ENCODE measurements around the gene SMIM43.
"Not testable (repeated sequence)": the region's sequence is repeated elsewhere in the genome, so short reads cannot be mapped to it uniquely, and the experiment has no call there.

The SMIM43 gene

DNA sequence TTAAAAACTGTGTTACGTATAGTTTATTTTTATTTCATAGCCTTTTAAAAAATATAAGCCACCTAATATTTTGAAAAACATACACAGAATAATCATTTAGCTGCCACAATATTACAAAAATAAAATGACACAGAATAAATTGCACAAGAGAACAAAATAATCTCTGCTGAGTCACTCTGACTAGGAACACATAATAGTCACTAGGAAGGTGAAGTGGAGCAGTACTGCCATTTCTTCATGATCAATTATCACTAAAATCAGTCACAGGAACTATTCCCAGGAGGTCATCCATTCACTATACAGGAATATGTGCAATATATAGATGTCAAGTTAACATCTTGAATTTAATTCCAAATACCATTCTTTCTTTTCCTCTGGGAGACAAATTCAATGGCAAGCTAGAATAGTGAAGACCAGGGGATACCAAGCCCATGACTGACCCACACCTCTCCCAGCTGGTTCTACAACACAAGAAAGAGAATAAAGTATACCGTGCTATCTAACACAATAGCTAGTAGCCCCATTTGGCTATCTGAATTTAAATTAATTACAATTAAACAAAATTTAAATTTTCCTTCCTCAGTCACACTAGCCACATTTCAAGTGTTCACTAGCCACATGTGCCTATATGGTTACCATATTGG lies 5.9 kb downstream of the SMIM43 start:
- no peak for DNase-seq (ENCODE audit: low spot score)
- Histone ChIP-seq H3K4me3 (no peak overlapping the region), H3K27ac (no peak overlapping the region)
- TF ChIP-seq, protein P1, sequence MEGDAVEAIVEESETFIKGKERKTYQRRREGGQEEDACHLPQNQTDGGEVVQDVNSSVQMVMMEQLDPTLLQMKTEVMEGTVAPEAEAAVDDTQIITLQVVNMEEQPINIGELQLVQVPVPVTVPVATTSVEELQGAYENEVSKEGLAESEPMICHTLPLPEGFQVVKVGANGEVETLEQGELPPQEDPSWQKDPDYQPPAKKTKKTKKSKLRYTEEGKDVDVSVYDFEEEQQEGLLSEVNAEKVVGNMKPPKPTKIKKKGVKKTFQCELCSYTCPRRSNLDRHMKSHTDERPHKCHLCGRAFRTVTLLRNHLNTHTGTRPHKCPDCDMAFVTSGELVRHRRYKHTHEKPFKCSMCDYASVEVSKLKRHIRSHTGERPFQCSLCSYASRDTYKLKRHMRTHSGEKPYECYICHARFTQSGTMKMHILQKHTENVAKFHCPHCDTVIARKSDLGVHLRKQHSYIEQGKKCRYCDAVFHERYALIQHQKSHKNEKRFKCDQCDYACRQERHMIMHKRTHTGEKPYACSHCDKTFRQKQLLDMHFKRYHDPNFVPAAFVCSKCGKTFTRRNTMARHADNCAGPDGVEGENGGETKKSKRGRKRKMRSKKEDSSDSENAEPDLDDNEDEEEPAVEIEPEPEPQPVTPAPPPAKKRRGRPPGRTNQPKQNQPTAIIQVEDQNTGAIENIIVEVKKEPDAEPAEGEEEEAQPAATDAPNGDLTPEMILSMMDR (IDR thresholded peaks at IDR 0.05) = no peak

DNA sequence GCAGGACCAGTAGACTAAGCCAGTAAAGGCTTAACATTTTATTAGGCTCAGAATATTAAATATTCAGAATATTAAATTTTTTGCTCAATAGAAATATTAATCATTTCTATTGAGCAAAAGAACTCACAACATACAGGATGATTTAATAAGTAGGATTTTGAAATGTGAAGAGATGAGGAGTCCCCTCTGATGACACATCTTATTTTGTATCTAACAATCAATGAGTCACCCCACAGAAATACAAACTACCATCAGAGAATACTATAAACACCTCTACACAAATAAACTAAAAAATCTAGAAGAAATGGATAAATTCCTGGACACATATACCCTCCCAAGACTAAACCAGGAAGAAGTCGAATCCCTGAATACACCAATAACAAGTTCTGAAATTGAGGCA lies 12.8 kb downstream of the SMIM43 start:
- DNase-seq (ENCODE audit: low spot score); H3K4me3 ChIP-seq; H3K27ac ChIP-seq: not testable (repeated sequence)

- TF ChIP-seq, protein P1 (IDR thresholded peaks at IDR 0.05) = no peak
- DNase-seq (ENCODE audit: low spot score) = no peak
Measured at GRCh38 chr4:121749225-121749624, 15.7 kb downstream of the SMIM43 start.

GRCh38 chr4:121742794-121743193 lies 22.2 kb downstream of the SMIM43 start:
- no peak for DNase-seq (ENCODE audit: low spot score)
- TF ChIP-seq, protein P1 (IDR thresholded peaks at IDR 0.05) = no peak
- H3K27ac ChIP-seq = no peak overlapping the region
- H3K4me3 ChIP-seq = no peak overlapping the region

More at GRCh38 chr4:121749225-121749624, 15.7 kb downstream of the SMIM43 start:
- H3K27ac ChIP-seq = no peak overlapping the region
- H3K4me3 ChIP-seq = no peak overlapping the region

GRCh38 chr4:121741751-121742150 lies 23.2 kb downstream of the SMIM43 start:
- TF ChIP-seq, protein P1 (IDR thresholded peaks at IDR 0.05) = no peak
- Histone ChIP-seq H3K27ac (no peak overlapping the region), H3K4me3 (no peak overlapping the region)
- no peak for DNase-seq (ENCODE audit: low spot score)

GRCh38 chr4:121740796-121741409 lies 24.1 kb downstream of the SMIM43 start:
- TF ChIP-seq, protein P1 (IDR thresholded peaks at IDR 0.05) = no peak
- Histone ChIP-seq H3K4me3 (no peak overlapping the region), H3K27ac (no peak overlapping the region)
- DNase-seq (ENCODE audit: low spot score) = no peak

GRCh38 chr4:121739575-121739974 lies 25.4 kb downstream of the SMIM43 start:
- no peak overlapping the region for H3K27ac ChIP-seq
- H3K4me3 ChIP-seq = no peak overlapping the region
- no peak for DNase-seq (ENCODE audit: low spot score)
- TF ChIP-seq, protein P1 (IDR thresholded peaks at IDR 0.05) = no peak
